HTR-8/SVneo (cell line): ENCODE measurements around the gene PRCP.
"Not testable (repeated sequence)": the region's sequence is repeated elsewhere in the genome, so short reads cannot be mapped to it uniquely, and the experiment has no call there.

Source experiments
- DNase-seq: peaks from one replicate; pipeline ENCODE4 v3.0.0; 2011; ENCODE audit warnings: low spot score, mixed read lengths; ENCODE audit not compliant: insufficient read length
- FAIRE-seq: peaks from 2 replicates; lab custom pipeline; 2011; peaks lifted over from hg19 to GRCh38; lab: Jason Lieb, UNC

Gene PRCP

DNA sequence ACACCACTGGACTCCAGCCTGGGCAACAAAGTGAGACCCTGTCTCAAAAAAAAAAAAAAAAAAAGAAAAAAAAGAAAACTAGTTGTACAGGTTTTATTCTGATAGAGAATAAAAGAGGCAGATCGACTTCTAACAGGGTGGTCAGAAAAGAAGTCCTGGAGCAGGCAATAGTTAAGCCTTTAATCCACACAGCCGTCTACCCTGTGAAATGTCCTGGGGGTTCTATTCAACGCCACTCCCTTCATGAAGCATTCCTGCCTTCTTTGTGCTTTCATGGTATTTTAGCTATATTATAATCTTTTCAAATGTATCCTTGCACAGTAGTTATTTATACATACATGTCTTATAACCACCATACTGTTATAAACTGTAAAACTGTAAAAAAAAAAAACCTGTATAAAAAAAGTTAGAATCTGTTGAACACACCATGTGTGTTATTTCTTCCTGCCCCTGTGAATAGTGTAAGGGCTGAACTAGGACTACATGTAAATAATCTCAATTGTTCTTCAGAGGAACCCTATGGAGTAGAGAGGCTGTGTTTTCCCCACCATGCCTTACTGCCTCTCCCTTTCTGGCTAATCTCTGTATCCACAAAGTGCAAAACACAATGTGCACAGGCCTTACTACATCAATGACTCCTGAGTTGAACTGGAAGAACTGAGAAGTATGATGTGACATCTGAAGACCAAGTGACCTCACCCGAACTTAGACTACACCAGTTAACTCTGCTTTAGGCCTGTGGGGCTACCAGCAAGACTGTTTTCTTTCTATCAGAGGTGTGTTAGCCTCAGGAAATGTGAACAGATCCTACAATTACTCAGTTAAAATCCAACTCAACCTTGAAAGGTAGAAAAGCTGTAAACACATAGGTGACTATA, 25.3 kb downstream of the PRCP start:
- no peak for DNase-seq

DNA sequence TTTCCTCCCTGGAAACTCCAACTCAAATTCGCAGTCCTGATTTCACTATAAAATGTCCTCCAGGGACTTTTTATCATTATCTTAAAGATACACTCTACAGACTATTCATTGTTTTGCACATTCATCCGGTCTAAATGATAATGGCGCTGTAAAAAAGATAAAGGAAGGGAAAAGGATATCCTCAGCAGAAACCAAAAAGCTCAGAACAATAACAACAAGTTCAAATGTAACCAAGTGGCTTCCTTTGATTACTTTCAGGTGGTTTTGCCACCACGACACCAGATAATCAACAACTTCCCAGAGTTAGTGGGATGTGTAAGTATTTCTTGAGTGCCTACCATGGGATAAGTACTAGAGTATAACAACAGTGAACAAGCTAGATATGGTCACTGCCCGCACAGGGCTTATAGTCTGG, 26.3 kb downstream of the PRCP start:
- peak; percentile 70 for FAIRE-seq
- DNase-seq, result no peak

More for the DNA sequence above, 25.3 kb downstream of the PRCP start:
- FAIRE-seq, result no peak

DNA sequence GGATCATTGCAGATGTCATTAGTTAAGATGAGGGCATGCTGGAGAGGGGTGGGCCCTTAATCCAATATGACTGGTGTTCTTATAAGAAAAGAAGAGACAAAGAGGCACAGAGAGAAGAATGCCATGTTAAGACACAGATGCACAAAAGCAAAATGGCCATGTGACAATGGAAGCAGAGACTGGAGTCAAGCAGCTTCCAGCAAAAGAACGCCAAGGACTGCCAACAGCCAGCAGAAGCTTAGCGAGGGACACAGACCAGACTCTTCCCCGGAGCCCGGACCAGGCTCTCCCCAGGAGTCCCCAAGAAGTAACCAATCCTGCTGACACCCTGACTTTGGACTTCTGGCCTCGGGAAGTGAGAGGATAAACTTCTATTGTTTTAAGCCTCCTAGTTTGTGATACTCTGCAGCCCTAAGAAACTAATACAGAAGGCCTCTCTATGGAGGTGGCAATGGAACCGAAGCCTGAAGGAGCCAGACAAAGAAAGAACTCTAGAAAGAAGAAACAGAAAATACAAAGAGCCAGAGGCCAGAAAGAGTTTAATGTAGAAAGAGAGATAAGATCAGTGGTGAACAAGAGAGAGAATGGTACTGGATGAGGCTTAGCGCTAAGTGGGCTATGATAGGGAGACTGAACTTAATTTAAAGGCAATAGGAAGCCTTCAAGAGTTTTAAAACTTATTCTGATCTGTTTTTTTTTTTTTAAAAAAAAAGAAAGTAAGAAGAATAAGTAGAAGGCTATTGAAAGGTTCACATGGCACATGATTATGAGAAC, 27.7 kb downstream of the PRCP start:
- DNase-seq, result no peak
- no peak for FAIRE-seq

DNA sequence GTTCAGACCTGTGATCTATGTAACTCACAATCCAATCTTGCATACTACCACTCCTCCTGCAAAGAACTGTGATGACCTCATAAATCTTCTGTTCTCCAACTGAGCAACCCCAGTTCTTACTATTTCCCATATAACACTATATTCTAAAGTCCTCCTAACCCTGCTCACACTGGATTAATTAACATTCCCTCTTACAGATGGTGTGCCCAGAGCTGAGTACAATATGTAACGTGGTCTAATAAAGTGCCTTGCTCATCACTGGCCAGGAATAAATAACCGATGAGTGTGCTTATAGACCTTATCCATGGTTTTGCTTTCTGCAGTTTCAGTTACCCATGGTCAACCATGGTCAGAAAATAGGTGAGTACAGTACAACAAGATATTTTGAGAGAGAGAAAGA, 28.6 kb downstream of the PRCP start:
- FAIRE-seq, result no peak
- DNase-seq, result no peak

DNA sequence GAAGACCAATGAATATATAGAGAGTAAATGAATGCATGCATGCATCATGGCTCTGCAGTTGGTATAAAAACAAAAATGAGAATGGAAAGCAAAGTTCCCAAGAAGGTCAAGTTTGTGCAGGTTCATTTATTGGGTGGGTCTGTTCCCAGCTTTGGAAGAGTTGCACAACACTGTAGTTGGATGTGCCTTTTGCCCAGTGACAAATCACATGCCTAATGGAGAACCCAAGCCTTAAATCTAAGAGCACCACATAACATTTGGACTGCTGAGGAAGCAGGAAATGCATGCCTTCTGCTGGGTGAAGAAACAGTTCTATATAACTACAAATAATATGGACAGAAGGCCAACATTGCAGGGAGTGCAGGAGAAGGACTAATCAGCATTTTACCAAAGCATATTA, 30.6 kb downstream of the PRCP start:
- DNase-seq (no peak), FAIRE-seq (no peak)

DNA sequence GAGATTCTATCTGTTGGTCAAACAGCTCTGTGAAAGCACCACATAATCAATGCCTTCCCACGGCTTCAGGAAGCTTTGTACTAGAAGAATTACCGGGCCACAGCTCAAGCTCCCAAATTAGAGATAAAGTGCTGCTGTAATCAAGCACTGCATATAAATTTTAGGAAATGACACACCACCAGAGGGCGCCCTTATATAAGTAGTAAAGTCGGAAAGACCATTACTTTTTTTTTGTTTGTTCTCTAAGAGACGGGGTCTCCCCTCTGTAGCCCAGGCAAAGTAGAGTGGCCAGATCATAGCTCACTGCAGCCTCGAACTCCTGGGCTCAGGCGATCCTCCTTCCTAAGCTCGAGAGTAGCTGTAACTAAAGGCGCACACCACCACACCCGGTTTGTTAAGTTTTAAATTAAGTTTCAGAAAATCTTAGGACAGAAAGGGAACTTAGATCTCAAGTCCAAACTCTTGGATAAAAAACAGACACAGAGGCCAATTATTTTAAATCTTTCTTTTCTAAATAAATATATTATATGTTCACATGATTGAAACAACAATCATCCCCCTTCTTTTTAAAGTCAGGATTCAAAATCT, 32.6 kb downstream of the PRCP start:
- FAIRE-seq (no peak), DNase-seq (peak; percentile 58)

DNA sequence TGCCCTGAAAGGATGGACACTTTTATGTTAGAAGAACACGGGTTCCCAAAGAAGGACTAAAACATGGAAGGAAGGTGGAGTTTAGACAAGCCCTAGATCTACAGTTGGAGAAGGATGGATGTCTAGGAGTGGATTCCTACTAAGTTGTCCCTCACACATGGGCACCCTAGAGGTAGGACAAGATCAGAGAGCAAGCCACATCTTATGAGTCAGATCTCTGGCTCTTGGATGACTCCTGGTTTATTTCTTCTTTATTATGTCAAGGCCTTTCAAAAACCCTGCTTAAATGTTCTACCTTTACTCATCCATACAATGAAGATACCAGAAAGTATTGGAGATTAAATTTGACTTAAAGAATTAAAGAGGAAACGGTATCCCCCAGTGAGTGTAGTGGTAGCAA, 34.4 kb downstream of the PRCP start:
- no peak for DNase-seq
- no peak for FAIRE-seq

DNA sequence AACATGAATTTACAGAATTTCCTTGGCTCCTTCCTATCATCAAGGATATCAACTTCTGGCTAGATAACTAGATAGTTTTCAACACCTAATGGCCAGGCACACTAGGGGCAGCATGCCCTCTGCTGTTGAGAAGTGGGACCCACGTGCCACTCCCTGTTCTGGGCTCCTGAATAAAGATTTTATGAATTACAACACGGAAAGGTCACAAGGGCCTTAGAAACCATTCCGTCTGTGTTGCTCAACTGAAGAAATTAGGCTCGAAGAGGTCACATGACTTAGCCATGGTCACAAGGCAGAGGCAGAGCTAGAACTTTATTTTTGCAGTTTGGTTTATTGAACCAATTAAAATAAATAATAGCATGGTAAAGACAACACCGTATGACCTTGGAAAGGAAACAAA, 36.0 kb downstream of the PRCP start:
- FAIRE-seq (peak; percentile 38), DNase-seq (peak; percentile 58)

DNA sequence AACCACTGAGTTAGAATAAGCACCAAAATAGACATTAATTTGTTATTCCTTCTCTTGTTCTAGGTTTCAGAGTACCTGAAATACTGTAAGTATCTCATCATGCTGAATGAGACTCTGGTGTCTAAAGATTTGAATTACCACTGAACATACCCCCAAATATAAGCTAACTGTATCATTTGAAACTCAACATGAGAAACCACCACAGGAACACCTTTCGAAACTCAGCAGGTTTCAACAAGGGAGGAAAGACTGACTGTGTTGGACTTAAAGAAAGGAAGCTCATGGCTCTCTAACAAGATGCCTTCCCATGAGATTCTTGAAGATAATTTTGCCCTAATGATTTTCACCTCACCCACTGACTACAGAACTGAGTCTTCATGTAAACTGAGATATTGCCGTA, 37.0 kb downstream of the PRCP start:
- FAIRE-seq (no peak), DNase-seq (no peak)

DNA sequence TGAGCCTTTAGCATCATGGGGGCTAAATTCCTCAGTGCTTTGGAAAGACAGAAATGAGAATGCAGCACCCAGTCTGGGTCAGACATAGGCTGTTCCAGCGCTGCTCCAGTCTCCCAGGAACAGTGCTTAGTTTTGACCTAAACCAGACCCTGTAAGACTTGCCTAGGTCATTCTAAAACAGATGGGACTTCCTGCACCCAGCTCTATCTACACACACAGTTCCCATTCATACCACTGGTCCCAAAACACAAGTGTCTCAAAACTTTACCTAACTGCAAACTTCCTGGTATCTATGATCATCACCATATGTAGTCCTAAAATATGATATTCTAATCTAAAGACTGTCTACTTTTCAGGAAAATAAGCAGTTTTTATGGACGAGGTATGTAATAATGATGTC, 37.9 kb downstream of the PRCP start:
- no peak for DNase-seq
- FAIRE-seq, result no peak

DNA sequence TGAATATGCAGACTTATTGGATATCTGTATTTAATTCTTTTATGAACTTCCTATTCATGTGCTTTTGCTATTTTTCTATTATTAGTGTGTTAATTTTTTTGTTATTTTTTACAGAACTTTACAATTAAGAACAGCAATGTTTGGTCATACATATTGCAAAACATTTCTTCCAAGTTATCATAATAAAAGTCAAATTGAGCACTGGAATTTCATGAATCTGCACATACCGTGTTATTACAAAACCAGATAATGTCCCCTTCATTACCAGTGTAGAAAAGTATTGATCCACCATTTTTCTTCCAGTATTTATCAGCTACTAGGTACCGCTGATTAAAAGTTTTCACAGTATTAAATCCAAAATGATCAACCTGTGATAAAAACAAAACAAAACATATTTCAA, 40.5 kb downstream of the PRCP start:
- FAIRE-seq, result no peak
- DNase-seq, result no peak

DNA sequence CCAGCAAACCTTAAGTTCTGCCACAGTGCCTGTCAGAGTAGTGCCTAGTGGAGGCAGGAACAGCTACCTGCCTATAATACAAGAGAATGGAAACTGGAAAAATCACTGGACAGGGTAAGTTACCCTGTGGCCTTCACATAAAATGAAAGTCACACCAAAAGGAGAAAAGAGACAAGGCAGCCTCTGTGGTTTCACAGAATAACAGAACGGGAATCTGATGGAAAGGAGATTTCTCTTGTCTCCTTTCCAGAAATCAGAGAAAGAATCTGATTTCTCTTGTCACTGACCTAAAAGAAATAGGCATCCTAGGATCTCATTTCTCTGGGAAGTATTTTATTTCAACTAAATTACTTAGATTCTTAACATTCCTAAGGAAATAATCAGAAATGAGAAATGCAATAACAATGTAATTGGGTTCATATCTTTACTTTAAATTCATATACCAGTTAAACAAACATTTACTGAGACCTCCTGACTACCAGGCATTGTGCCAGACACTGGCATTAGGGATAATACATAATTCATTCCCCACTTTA, 41.6 kb downstream of the PRCP start:
- DNase-seq, result peak; percentile 56

DNA sequence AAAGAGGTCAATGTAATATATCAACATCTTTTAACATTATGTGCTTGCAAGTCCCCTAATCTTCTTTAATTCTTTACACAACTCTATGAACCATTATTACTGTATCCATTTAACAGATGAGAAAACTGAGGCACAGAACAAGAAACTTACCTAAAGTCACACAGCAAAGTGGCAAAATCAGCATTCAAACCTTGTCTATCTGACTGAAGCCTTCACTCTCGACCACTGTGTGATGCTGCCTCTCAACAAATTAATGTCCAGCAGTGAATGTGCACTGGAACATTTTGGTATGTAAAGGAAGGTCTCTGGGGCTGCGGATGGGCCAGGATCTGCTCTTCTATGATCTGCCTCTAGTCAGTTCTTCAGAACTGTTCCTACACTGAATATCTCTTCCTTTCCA, 42.1 kb downstream of the PRCP start:
- DNase-seq (no peak), FAIRE-seq (peak; percentile 55)

More for the DNA sequence above, 41.6 kb downstream of the PRCP start:
- FAIRE-seq, result peak; percentile 78

DNA sequence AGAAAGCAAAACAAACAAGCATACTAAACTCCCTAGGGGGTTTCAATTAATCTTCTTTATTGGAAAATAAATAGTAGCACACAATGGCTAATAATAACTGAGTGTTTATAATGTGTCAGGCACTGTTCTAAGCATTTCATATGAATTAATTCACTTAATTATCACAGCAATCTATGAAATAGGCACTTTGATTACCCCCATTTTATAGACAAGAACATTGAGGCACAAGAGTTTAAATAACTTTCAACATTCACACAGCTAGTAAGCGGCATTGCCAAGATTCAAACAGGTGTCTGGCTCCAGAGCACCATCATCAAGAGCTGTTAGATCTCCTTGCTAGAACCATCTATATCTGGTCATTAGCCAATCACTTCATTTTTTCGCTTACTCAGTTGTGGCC, 43.1 kb downstream of the PRCP start:
- no peak for FAIRE-seq
- no peak for DNase-seq

DNA sequence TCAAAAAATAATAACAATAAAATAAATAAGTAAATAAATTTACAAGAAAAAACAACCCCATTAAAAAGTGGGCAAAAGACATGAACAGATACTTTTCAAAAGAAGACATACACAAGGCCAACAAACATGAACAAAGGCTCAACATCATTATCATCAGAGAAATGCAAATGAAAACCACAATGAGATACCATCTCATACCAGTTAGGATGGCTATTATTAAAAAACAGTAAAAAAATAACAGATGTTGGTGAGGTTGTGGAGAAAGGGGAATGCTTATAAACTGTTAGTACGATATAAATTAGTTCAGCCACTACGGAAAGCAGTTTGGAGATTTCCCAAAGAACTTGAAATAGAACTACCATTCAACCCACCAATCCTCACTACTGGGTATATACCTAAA, 44.6 kb downstream of the PRCP start:
- no peak for FAIRE-seq
- no peak for DNase-seq

DNA sequence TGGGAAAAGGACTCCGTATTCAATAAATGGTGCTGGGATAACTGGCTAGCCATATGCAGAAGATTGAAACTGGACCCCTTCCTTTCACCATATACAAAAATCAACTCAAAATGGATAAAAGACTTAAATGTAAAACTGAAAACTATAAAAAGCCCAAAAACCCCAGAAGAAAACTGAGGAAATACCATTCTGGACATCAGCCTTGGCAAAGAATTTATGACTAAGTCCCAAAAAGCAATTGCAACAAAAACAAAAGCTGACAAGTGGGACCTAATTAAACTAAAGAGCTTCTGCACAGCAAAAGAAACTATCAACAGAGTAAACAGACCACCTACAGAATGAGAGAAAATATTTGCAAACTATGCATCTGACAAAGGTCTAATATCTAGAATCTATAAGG, 45.3 kb downstream of the PRCP start:
- FAIRE-seq, DNase-seq: not testable (repeated sequence)

DNA sequence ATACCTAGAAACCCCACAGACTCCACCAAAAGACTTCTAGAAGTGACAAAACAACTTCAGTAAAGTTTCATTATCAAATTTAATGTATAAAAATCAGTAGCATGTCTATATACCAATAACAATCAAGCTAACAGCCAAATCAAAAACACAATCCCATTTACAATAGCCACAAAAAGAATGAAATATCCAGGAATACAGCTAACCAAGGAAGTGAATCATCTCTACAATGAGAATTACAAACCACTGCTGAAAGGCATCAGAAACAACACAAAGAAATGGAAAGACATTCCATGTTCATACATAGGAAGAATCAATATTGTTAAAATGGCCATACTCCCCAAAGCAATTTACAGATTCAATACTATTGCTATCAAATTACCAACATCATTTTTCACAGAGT, 46.0 kb downstream of the PRCP start:
- peak; percentile 20 for FAIRE-seq
- DNase-seq, result no peak

DNA sequence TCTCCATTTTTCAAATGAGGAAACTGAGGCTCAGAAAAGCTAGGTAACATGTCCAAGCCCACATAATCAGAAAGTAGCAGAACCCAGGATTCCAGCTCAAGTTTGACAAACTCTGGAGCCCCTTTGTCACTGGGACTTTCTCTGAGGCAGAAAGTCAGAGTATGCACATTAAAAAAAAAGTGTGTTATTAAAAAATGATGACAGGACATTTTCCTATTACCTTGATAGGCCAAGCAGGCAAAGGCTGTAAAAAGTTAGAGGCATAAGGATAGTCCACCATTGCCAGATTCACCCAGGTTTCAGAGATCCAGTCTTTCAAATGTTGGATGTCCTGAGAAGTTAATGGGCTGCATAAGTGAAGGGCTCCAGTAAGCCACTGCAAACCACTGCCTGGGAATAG, 51.4 kb downstream of the PRCP start:
- FAIRE-seq (no peak), DNase-seq (no peak)

DNA sequence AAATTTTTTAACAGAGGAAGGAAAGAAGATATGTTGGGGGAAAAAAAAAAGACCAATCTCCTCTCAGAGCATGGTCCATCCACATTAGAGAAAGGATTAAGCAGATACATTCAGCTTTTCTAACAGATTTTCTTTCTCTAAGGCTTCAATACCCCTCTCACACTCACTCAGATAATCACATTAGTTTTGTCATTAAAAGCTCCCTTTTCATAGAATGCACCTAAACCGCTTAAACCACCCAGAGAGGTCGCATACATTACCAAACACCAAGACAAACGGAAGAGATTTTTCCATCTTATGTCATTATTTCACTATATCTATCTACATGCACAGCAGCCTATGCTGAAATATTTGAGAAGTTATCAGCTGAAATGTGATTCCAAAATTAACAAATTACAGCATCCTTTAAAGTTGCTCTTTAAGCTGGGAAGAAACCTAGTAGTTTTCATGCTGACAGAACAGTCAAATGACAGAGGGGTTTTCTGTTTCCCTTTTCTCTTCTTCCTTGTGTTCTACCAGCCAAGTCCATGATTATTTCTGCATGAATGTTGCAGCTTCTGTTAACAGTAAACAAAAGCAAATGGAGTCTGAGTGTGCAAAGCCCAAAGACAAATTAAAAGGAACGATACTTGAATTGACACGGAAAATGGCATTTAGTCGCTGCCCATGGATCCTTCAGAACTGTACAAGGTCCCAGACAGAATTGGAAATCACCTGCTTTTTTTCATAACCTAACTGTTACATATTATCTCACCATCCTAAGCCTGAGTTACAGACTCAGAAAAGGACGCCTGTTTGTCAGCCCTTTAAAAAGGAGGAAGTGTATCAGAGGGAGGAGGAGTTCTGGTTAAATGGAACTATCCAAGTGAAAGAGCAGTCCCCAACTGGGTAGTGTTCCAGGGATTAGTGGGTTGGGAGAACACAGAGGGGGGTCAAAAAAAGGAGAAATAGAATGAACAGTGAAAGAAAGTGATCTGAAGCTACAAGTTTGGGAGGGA, 54.6 kb downstream of the PRCP start:
- FAIRE-seq, result no peak
- no peak for DNase-seq
